Kidney glomerular epithelial cell (primary cell): ENCODE results near the gene TBXAS1.
"Not testable (repeated sequence)": the region's sequence is repeated elsewhere in the genome, so short reads cannot be mapped to it uniquely, and the experiment has no call there.

Source experiments
- DNase-seq: peaks from one replicate; lab custom pipeline; 2025; lab: John Stamatoyannopoulos, UW

The TBXAS1 gene

GRCh38 chr7:139915268-139915863 lies 86.3 kb downstream of the TBXAS1 start:
- peak; percentile 0 for DNase-seq

DNA sequence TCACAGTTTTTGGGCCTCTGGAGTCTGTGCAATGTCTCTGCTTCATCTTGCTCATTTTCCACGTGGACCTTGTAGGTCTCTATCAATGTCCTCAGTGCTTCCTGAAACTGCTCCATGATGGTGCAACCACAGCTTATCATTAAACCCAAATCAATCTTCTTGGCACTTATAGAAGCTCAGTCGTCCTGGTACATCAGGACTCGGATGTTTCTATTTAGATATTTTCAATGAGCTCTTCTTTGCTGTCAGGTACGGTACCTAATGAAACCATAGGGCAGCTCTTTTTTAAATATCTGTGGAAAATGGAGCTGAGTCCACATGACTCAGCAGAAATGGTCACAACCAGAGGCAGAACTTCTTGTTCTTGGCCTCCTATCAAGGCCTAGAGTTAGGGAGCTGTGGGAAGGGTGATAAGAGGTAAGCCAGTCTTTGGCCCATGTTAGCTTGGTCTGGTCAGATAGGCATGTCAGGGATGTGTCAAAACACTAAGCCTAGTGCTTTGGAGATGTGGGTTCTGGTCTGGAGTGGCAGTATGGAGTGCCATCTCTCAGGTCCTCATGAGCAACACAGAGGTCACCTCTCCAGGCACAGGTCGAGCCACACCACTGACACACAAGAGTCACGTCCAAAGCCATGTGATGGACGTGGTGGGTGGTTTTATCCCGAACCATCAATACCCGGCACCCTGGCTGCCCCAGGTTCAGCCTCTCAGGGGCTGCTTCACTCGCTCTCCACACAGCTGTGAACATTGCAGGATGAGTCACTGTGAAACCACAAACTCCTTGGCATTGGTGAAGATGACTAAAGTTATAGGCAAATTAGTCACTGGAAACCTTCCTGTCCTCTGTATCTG lies 87.0 kb downstream of the TBXAS1 start:
- peak; percentile 92 for DNase-seq

DNA sequence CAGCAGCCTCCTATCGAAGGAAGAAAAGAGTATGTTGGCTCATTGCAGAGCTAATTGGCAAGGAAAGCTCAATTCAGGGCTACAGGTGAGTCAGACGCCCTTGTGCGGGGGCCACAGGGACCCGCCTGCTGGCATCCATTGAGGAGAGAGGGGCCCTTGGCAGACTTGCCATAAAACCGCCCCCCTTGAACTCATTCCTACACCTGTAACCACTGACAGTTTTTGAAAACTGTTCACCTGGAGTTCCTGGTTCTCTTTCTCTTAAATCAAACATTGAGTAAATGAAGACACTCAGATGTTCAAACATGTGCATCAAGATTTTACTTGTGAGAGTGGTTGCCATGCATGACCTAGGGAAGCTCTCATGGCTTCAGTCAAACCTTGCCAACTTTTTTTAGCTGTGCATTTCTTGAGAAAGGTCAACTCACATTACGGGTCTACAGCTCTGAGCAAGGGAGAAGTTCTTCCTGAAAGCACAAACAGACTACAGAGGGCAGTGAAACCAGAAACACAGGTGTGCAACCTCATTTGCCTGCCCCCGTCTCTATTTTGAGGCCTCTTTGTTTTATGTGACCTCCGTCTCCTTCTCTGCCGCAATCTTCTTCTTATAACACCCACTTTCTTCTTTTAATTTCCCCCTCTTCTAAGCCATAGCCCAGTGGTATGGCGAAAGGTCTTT lies 87.8 kb downstream of the TBXAS1 start:
- DNase-seq = peak; percentile 49

GRCh38 chr7:139917851-139918250 lies 88.8 kb downstream of the TBXAS1 start:
- DNase-seq = no peak

DNA sequence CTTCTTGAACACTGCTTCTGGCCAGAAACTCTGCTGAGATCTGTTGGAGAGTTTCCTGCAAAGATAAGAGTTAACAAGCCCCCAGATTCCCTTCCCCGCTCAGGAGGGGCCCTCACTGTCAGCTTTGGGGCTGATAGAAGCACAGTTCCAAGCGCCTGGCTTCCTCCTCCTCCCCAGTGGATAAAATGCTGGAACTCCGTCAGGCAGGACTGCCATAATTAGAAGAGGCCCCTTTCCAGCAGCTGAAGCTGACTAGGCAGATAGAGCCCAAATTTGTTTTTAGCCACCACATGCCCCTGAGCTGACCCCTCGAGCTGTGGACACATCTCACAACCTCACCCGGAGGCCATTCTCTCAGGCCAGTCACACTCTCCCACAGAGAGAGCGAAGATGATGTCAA lies 89.4 kb downstream of the TBXAS1 start:
- no peak for DNase-seq

DNA sequence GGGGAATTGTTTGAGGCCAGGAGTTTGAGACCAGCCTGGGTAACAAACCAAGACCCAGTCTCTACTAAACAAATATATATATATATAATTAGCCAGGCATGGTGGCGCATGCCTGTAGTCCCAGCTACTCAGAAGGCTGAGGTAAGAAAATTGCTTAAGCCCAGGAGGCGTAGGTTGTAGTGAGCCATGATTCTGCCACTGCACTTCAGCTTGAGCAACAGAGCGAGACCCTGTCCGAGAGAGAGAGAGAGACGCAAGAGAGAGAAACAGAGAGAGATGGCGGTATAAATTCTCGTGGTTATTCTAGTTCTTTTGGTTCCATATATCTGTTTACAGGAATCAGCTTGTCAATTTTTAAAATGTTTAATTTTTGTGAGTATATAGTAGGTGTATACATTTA lies 94.0 kb downstream of the TBXAS1 start:
- no peak for DNase-seq

DNA sequence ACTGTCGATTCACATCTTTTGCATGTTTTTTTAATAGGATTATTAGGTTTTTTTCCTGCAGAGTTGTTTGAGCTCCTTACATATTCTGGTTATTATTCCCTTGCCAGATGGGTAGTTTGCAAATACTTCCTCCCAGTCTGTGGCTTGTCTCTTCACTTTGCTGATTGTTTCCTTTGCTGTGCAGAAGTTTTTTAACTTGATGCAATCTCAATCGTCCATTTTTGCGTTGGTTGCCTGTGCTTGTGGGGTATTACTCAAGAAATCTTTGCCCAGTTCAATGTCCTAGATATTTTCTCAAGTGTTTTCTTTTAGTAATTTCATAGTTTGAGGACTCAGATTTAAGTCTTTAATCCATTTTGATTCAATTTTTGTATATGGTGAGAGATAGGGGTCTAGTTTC lies 95.4 kb downstream of the TBXAS1 start:
- no peak for DNase-seq

GRCh38 chr7:139929221-139929620 lies 100.2 kb downstream of the TBXAS1 start:
- not testable (repeated sequence) for DNase-seq

DNA sequence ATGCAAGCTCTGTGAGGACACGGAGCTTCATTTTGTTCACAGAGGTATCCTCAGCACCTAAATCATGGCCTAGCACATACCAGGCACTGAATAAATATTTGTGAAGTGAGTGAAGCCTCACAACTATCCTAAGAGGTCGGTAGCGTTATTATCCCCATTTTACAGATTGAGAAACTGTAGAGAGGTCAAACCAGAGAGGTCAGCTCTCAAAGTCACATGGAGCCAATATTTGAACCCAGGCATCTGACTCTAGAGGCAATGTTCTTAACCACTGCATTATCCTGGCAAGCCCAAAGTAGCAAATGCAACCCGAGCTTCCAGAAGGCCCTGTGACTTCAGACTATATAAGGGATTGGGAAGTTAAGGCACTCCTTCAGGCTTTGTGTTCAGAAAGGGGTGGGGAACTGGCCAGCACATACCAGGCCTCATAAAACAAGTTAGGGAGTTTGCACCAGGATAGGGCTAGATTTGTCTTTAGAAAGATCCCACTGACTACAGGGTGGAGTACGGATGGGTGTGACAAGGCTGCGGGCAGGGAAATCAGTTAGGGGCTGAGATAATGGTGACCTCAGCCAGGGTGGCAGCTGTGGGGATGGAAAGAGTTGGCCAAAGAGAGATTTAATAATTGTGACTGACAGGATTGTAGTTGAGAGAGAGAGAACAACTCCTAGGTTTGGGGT lies 101.4 kb downstream of the TBXAS1 start:
- DNase-seq = no peak

GRCh38 chr7:139931190-139931934 lies 102.3 kb downstream of the TBXAS1 start:
- DNase-seq = no peak

DNA sequence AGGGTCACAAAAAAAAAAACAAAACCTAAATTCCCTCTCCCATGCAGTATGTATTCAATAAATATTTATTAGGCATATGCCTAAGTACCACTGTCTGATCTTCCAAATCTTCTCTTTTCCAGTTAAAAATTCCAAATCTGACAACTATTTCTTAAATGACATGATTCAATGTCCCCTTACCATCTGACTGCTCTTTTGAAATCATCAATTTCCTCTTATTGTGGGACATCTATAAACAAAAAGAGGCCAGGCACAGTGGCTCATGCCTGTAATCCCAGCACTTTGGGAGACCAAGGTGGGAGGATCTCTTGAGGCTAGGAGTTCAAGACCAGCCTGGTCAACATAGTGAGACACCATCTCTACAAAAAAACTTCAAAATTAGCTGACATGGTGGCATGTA lies 103.5 kb downstream of the TBXAS1 start:
- no peak for DNase-seq

GRCh38 chr7:139936760-139937310 lies 107.8 kb downstream of the TBXAS1 start:
- DNase-seq = no peak

DNA sequence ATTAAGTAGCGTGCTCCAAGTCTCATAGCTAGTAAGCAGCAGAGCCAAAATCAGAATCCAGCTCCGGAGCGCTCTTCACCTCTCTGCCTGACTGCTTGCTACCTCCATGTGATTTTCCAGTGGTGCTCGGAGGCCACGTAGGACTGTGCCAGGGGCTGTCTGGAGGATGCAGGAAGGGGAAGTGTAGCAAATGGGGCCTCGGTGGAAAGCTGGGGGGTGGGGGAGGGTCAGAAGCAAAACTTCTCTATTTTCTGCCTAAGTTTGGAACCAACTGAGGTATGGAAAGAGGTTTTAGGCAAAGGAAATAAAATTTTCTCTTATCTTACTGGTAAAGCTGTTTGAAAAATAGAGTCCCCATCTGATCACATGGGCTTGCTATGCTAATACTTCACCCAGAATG lies 108.7 kb downstream of the TBXAS1 start:
- DNase-seq = no peak

DNA sequence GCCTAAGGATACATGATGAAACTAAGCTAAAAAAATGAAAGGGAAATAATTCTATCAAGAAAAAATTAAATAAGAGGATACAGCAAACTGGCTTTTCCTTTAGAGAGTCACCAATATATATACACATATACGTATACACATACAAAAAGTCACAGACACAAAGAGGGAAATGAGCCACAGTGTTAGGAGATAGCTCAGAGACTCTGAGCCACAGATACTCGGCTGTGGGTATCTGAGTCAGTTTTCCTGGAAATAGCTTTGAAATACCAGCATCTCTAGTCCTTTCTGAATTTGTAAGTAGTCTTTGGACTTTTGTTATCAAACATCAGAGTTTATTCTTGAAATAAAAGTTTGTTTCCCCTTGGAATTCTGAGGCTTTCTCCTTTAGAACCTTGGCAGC lies 111.8 kb downstream of the TBXAS1 start:
- no peak for DNase-seq

DNA sequence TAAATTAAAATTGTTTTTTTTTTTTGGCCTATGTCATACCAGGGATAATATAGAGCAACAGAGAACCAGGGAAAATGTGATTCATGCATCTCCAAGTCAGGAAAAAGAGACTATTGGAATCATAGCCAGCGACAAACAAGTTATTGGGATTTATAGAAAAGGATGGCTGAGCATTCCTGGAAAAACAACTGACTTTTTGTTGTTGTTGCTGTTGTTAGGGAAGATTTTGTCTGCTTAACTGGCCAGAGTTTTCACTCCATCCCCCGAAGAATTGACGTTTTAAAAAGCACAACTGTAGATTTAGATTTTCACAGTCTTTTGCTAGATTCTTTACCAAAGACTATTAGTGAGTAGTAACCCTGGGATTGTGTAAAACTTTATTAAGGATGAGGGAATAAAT lies 112.4 kb downstream of the TBXAS1 start:
- no peak for DNase-seq

GRCh38 chr7:139941866-139942265 lies 112.8 kb downstream of the TBXAS1 start:
- no peak for DNase-seq

DNA sequence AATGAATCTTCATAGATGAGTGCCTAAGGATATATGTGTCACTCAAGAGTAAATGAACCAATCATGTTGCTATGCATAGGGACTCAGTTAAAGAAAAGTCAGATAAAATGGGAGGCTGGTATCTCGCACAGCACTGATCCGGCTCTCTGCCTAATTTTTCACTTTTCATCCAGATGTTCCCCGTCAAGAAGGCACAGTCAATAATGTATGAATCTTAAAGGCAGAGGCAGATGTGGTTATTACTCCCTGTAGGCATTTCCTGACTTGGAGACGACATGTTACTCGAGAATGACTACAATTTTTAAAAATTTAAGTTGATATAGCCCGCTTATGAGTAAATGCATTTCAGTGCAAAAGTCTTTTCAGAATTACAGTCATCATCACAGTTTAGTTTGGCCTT lies 113.6 kb downstream of the TBXAS1 start:
- no peak for DNase-seq

DNA sequence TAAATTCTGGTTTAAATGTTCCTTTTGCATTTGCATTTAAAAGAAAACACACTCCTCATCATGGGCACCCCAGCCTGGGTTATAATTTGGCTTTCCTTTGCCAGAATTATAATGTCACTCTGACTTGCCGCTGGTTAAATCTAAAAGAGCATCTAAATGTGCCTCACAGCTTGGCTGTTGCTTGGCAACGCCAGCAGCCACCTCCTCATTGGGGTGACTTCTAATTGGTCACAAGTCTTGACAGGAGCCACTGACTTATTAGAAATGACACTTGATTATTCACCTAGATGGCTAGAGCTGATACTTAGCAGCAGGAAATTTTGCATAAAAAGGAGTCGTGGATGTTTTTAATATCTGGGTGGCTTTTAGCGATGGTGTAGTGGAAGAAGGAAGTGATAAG lies 114.3 kb downstream of the TBXAS1 start:
- no peak for DNase-seq

DNA sequence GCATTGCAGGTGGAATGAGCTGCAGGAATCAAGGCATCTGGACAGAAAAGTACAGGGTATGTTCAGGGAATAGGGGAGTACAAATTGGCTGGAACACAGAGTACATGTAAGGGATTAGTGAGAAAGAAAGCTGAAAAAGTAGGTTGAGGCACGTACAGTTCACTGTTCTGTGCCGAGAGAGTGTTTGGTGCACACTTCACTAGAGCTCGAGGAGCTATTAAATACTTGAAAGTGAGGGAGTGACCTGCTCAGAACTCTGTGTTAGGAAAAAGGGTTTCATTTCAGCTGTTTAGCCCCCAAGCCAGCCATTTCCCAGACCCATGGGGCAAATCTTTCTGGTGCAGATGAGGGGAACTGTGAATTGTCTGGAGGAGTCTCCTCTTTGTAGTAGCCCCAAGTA lies 115.2 kb downstream of the TBXAS1 start:
- no peak for DNase-seq

- DNase-seq = no peak
Measured at GRCh38 chr7:139946533-139946932, 117.5 kb downstream of the TBXAS1 start.

DNA sequence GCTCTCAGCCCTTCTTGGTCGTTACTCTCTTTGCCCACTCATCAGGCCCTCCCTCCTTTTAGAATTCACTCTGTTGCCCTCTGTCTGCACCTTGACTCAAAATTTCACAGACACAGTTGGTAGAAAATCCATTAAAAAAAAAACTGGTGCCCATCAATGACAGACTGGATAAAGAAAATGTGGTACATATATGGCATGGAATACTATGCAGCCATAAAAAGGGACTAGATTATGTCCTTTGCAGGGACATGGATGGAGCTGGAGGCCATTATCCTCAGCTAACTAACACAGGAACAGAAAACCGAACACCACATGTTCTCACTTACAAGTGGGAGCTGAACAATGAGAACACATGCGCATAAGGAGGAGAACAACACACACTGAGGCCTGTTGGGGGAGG lies 118.0 kb downstream of the TBXAS1 start:
- DNase-seq = no peak

DNA sequence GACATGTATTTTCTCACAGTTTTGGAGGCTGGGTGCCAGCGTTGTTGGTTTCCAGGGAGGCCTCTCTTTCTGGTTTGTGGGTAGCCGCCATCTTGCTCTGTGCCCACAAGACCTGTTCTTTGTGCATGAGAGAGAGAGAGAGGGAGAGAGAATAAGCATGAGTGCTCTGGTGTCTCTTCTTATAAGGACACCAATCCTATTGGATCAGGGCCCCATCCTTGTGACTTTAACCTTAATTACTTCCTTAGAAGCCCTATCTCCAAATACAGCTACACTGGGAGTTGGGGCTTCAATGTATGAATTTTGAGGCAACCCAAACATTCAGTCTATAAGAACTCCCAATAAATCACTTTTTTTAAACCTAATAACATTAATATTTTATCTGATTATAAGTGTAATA lies 119.1 kb downstream of the TBXAS1 start:
- DNase-seq = no peak
